HG02884 (cell line): Measurements from ENCODE around the gene CPSF4.

Experiments
- ATAC-seq: cut with Tn5 transposase; IDR thresholded peaks from one replicate; pipeline ENCODE4 v1.9.1; 2021; ENCODE audit warnings: mild to moderate bottlenecking, moderate library complexity; ENCODE audit not compliant: unreplicated experiment

Gene CPSF4

DNA sequence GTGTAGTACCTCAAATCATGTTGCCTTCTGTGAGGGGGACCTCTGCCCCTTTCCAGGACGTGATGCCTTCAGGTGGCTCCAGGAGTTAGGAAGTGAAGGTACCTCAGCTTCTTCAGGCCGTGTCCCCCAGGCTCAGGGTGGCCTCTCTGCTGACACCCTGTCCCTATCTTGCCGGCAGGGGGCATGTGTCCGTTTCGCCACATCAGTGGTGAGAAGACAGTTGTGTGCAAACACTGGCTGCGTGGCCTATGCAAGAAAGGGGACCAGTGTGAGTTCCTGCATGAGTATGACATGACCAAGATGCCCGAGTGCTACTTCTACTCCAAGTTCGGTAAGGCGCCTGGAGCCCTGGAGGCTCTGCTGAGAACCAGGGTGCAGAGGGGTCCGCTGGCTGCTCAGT is 9.2 kb downstream of the CPSF4 start:
- no peak for ATAC-seq

DNA sequence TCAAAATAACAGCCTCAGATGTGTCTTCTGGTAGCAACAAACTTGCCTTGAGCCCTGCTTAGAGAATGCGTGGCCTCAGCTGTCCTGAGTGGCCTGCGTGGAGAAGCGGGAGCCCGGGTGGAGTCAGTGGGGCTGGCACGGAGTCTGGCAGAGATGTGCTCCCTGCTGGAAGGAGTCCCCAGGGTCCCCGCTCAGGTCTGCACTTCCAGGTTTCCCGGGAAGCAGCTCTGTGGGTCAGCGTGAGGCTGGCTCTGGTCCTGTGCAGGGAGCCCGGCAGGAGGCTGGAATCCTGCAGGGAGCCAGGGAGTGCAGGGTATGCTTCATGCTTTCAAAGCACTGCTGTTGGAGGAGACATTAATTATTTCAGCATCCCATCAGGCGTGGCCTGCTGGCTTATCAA is 10.1 kb downstream of the CPSF4 start:
- no peak for ATAC-seq

DNA sequence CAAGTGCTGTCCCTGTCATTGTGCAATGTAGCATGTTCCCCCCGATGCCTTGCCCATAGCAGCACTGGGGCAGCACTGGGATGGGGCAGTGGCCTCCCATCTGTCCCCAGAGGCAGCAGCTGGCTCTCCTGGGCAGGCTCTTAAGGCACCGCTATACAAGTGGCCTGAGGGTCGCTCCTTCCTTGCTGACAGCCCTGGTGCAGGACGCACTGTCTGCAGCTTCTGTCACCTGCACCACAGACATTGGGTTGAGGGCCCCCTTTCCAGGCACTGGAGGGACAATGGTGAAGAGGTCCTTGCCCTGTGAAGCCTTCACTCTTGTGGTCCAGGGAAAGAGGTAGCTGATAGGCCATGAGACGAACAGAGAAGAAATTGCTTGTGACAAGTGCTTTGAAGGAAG is 10.6 kb downstream of the CPSF4 start:
- ATAC-seq: no peak

DNA sequence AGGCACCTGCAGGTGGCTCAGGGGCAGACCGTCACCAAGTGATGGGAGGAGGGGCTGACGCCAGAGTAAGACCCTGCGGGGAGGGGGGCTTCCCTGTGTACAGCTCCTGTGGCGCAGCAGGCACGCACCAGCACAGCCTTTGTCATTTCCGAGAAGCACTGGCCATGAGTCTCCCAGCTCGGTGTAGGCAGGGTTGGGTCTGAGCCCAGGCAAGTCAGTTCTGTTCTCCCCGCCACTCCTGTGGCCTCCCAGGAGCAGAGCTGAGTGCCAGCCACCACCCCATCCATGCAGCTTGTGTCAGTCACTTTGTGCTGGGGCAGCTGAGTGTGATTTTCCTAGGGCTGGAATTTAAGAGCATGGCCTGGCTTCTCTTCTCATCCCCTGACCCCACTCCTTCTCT is 13.2 kb downstream of the CPSF4 start:
- no peak for ATAC-seq

DNA sequence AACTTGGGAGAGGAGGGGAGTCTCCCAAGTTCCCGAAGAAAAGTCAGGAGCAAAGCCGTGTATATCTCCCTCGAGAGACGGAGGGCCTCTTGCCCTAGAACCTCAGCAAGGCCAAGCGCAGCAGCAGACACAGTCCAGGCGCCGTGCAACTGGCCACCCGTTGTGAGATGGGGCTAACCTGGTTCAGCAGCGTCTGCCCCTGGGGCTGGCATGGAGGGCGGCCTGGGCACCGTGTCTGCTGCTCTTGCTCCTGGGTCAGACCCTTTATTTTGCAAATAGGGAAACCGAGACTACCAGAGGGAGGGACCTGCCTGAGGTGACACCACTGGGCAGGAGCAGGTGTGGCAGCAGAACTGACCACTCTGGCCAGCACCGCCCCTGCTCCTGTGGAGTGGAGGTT is 13.8 kb downstream of the CPSF4 start:
- no peak for ATAC-seq

DNA sequence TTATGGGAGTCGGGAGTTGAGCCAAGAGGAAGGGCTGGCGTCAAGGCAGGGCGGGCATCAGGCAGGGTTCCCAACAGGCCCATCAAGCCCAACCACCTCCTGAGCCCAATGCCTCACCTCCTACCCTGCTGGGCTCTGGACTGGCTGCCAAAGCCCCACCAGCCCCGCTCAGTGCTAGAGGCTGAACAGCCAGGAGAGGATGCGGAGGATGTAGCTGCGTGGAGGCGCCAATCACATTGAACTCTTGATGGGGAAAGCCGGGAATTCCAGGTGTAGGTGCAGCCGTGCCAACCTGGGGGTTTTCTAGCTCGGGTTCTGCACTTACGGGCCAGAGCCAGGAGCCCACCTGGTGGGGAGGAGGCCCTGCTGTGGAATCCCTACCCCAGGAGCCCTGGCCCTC is 14.4 kb downstream of the CPSF4 start:
- no peak for ATAC-seq

DNA sequence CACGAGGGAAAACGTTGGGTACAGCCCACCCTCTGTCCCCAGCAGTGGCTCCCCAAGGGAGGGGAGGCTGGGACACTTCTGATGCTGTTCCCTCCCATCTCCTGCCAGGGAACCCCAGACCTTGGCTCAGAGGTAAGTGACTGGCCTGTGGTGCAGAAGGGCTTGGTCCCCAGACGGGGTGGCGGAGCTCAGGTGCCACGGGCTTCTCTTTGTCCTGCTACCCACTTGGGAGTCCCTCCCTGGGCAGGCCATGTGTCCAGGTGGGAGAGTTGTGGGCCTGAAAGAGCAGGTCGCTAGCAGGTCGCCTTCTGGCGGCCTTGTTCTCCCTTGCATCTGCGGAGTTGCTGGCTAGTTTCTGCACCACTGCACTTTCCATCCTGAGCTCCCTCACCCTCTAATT is 17.1 kb downstream of the CPSF4 start:
- ATAC-seq: no peak

DNA sequence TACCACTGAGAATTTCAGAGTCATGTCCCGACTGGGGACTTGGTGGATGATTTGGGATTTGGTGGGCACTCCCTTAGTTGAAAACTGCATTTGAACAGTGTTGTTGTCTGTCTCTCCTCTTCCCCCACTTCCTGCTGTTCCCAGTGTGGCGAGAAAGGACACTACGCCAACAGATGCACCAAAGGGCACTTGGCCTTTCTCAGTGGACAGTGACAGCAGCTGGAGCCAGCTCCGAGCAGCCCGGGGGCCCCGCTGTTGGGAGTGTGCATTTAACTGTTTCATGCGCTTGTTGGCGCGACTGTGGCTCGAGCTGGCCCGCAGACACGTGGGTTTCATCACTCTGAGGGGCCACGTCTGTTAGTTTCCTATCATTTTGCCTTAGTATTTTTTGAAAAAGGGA is 17.5 kb downstream of the CPSF4 start:
- no peak for ATAC-seq

DNA sequence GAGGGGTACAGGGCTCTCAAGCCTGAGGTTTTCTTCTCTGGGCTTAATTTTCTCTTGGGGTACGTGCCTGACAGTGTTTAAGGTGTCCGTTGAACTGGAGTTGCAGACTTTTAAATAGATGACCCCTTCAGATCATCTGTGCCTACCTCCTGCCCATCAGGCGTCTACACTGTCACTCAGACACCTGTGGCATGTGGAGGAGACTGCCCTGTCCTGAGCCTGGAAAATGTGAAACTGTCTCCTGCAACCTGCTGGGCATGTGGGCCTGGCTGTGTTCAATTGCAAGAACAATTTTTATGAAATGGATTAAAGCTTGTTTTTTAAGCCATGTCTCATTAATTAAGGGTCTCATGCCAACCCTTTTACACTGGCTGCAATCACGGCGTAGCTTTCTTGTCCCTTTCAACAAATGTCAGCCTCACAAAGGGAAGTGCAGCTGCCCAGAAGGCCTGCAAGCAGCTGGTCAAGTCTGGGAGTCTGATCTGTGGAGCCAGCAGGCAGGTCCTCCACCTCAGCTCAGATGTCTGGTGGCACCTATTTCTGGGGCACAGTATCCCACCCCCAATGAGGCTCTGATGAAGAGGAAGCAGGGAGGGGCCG is 18.4 kb downstream of the CPSF4 start:
- no peak for ATAC-seq

DNA sequence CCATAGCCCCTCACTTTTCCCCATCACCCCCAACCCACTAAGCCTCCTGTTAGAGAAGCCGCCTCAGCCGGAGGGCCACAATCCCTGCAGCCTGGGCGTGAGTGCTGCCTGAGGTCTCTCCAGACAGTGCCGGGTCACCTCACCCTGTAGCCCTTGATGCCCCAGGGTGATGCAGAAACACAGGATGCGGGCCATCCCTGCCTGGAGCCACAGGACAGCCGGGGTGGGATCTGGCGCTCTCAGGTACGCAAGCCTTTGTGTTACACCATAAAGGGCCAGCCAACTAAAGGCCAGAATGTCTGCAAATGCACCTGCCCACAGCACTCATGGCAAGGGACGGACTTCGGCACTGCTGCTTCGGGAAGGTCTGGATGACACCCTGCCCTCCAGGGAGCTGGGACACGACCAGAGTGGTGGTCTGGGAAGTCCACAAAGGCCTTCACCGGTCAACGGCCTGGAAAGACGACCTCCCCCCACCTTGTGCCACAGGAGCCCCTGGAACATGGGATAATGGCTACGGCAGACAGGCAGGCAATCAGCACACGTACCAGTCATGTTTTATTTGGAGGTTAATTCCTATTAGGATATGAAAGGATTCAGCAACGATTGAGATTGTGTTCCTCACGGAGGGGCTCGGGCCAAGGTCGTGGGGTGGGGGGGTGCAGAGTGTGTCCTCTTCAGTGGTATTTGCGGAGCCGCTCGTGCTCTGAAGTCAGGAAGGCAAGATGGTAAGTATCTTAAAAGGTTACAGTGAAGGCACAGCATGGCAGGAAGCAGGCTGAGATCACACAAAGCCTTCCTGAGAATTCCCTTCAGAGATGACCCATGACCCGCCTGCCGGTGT is 19.1 kb downstream of the CPSF4 start:
- ATAC-seq: no peak

DNA sequence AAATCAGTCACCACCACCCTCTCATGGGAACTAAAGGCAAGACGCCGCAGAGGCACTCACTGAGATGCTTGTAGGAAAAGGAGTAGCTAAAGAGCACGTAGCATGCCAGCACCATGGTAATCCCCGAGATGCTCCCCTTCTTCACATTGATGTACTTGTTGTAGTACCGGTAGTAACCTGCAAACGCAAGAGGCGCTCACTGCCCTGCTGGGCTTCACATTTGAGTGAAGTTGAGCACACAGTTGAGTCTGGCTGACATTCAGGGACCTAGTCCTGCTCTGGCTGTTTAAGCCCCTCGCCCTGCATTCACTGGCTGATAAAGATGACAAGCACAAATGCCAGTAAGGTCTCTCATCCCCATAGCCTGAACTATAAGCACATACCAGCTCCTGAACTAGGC is 20.3 kb downstream of the CPSF4 start:
- no peak for ATAC-seq

DNA sequence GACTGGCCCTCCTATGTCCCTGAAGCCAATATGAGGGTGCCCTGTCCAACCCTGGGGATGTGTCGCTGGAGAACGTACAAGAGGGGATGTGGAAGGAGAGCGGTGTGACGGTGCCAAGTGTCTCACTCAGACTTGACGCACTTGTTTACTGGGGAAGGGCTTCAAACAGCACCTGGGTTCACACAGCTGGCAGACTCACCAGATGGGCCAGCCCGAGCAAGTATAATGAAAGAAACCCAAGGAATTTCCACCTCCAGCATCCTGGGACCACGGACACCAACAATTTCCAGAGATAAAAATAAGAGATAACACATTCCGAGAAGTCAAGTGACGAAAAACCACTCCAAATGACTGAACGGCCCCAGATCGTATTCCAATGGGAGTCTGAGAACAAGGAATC is 21.9 kb downstream of the CPSF4 start:
- no peak for ATAC-seq

DNA sequence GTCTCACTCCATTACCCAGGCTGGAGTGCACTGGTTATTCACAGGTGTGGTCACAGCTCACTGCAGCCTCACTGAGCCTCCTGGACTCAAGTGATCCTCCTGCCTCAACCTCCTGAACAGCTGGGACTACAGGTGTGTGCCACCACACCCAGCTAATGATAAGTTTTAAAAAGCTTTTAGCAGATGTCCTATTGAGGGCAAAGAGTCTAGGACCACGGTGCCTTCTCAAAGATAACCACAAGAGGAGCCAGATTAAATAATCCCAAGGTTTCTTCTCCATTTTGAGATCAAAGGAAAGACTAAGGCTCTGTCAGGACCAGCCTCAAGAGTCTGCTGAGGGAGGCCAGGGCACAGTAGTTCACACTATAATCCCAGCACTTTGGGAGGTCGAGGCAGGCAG is 22.5 kb downstream of the CPSF4 start:
- ATAC-seq: no peak

DNA sequence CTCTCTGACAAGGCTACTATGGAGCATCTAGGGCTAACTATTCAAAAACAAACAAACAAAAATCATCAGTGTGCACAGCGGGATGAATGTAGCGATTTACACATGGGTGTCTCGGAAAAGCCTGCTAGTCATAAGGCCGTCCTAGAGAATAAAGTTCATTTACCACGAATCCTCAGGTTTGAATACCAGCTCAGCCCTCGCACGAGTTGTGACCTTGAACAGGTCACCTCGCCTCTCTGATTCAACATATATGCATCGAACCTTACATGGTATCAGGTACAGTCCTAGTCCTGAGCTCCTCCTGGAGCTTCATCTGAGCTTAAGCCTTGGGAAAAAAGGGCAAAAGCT is 26.7 kb downstream of the CPSF4 start:
- no peak for ATAC-seq

DNA sequence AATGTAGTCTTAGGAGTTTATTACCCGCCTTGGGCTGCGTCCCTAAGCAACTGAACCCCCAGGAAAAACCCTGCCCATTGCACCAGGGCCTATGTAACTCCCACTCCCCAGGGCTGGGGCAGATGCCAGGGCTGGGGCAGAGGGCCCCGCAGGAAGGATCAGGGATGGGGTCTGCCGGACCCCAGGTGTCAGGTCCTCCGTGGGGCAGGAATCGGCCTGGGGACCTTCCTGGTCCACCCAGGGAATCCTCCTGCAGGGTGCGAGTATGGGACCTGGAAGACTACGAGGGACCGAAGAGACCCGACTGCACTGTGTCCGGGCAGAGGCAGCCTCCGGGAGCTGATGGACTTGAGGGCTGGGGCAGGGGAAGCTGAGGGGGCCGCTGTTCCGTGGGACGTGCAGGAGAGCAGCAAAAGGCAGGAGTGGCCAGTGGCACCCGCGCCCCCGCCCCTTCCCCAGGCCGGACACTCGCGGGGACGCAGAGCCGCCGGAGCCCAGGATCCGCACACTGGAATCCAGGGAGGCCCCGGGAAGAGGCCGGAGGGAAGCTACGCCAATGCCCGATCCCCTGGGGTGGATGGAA is 29.7 kb downstream of the CPSF4 start:
- no peak for ATAC-seq

DNA sequence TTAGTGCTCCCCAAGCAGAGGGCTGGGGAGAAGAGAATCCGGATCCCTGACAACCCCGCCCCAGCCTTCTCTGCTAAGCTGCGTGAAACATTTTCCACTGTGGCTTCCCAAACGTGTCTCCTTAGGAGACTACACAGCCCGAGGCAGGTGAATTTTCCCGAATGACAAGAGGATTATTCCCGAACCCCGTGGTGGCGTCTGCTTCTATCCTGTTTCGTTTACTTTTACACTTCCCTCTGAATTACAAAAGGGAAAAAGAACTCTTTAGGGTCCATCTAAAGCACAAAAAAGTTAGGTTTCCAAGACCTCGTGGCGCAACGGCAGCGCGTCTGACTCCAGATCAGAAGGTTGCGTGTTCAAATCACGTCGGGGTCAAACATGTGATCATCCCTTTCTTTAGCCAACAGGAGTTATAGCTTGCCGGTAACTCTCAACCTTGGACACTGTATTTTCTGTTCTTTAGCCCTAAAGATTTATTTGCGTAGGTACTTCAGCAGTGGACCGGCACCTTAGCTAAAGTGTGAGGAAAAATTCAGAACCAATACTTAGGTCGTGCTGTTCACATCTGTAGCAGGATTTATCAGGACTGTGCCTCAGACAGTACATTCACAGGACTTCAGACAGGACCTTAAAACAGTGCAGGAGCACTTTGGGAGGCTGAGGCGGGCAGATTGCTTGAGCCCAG is 30.8 kb downstream of the CPSF4 start:
- no peak for ATAC-seq

DNA sequence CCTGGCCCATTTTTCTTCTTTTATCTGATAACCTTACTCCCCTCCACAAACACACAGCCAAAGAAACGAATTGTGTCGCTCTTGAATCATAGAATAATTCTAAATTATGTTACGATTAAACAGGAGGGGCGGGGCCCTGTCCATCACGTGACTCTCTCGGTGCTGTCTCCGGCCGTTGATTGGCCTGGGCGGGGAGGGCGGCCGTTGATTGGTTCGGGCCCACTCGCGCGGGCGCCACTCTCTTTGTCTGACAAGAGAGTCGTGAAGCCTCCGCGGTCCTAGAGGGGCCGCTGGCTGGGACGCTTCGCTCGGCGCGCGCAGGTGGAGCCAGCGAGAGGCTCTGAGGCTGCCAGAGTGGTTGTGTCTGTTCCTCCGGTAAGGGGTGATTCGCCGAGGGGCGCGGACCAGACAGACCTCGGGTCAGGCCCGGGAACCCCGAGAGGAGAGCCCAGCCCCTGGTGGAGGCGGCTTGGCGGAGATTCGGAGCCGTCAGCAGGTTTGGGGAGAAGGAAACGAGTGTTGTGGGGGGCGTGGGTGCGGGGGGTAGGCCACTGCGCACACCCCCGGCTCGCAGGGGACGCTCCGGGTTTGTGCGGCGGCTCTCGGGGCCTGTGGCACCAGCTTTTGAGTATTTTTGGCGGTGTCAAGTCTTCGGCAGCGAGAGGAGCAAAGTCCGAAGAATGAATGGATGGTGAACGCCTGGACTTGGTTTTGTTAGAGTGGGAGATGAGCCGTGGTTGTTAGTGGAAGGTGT is 34.0 kb downstream of the CPSF4 start, which contains the start of gene ZNF789:
Gene ZNF789, plus strand, starts transcription at position 330 of the 754 bp plus-strand sequence. CDS start 3,567 bp downstream, outside the sequence.
- peak; percentile 94 for ATAC-seq

DNA sequence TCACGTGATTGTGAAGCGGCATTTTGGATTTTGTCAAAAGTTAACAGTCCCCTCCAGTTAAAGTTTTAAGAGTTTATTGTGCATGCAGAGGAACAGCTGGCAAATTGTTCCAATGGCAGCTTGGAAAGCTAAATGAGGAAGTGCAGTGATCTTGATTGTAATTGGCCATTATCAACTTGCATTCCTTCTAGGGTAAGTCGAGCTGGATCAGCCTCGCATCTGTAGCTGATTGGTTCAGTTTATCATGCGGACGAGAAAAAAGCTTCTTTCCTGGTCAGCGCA is 34.5 kb downstream of the CPSF4 start:
- no peak for ATAC-seq

DNA sequence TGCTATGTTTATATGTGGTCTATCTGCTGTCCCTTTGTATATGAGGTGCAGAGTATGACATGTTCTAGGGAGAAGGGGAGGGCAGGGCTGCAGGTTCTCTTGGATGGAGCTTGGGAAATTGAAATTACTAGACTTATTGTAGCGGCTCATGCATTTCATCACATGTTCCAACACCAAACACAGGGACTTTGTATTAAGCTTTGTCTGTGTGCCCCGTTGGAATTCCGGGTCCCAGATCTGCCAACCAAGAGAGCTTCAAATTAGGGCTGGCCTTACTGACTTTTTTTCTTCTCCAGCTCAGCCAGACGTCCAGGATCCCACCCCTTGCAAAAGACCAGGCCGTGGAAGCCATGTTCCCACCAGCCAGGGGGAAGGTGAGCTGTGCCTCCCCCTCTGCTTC is 37.4 kb downstream of the CPSF4 start:
- ATAC-seq: no peak

DNA sequence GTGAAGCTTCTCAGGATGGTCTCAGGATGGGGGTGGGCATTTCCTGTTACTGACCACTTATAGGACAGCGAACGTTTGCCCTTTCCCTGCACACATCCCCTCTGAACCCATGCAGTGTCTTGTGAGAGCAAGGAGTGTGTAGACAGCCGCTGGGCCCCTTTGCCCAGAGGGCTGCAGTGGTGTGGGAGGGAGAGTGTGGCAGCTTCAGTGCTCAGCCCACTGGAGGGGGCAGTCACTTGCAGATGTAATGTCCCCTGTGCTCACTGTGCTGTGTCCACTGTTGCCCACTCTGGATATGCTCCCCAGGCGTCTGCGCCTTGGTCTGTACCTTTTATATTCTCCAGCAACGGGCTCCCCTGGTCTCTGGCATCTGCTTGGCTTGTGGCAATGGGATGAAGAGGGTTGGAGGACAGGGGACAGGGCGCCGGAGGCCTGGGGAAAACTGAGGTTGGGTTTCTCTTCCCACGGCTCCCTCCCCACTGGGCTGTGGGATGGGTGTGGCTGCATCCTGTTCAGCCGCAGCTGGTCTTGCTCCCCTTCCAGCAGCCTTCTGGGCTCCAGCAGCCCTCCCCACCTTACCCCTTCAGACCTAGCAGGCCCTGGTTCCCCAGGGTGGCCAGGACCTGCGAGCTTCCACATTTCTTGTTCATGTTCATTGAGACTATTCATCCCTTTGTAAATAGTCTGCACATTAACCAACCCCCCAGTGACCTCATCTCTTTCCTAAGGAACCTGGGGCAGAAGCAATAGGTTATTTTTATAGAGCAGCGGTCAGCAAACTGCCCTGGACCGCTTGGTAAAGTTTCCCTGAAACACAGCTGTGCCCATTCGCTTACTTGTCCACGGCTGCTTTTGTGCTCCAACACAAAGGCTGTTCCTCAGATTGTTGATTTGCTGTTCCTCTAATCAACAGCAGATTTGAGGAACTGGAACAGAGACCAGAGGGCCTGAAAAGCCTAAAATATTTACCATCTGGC is 40.0 kb downstream of the CPSF4 start:
- no peak for ATAC-seq
